GM13977 (cell line): ENCODE results near the gene DHRSX.

ENCODE experiments used
- DNase-seq: peaks from one replicate; pipeline ENCODE4 v3.0.0; 2012; ENCODE audit warnings: low spot score
- in situ Hi-C: fragments of 300-500 bp; cut with MboI; formaldehyde crosslinking; loops from one replicate; pipeline ENCODE4 v1.12.0; 2022; ENCODE audit warnings: low sequenced_read_pairs, low pct_unique_long_range_greater_than_20kb, mixed read lengths, inconsistent platforms; ENCODE audit not compliant: unreplicated experiment
- TF ChIP-seq, protein P1 (sequence below): IDR thresholded peaks from 2 replicates; pipeline ENCODE4 v1.5.1; 2012; ENCODE audit warnings: mild to moderate bottlenecking, control low read depth; ENCODE audit not compliant: insufficient read depth; ENCODE audit errors: extremely low read depth, missing control alignments

The DHRSX gene

DNA sequence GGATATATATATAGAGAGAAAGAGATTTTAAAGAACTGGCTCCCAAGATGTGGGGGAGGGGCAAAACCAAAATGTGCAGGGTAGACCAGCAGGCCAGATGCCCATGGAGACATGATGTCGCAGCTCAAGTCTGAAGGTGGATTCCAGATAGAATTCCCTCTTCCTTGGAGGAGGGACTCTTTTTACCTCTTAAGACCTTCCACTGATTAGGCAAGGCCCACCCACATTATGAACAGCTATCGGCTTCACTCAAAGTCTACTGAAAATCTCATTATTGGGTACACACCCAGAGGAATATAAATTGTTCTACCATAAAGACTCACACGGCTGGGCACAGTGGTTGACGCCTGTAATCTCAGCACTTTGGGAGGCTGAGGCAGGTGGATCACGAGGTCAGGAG is 59.3 kb downstream of the DHRSX start:
- in situ Hi-C loops, result no loop called here
- TF ChIP-seq, protein P1, sequence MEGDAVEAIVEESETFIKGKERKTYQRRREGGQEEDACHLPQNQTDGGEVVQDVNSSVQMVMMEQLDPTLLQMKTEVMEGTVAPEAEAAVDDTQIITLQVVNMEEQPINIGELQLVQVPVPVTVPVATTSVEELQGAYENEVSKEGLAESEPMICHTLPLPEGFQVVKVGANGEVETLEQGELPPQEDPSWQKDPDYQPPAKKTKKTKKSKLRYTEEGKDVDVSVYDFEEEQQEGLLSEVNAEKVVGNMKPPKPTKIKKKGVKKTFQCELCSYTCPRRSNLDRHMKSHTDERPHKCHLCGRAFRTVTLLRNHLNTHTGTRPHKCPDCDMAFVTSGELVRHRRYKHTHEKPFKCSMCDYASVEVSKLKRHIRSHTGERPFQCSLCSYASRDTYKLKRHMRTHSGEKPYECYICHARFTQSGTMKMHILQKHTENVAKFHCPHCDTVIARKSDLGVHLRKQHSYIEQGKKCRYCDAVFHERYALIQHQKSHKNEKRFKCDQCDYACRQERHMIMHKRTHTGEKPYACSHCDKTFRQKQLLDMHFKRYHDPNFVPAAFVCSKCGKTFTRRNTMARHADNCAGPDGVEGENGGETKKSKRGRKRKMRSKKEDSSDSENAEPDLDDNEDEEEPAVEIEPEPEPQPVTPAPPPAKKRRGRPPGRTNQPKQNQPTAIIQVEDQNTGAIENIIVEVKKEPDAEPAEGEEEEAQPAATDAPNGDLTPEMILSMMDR, result no peak

DNA sequence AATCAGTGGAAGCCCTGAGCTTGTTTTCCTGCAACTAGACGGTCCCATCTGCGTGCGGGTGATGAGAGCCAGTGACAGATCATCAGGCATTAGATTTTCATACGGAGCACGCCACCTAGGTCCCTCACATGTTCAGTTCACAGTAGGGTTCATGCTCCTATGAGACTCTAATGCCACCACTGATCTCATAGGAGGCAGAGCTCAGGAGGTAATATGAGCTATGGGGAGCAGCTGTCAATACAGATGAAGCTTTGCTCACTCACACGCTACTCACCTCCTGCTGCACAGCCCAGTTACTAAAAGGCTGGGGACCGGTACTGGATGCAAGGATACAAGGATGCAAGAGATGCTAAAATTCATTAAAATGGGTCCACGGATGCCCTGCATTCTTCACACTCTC is 61.2 kb downstream of the DHRSX start:
- TF ChIP-seq, protein P1, result no peak
- DNase-seq, result no peak
- in situ Hi-C loops, result no loop called here

More for the DNA sequence above, 59.3 kb downstream of the DHRSX start:
- DNase-seq, result no peak

DNA sequence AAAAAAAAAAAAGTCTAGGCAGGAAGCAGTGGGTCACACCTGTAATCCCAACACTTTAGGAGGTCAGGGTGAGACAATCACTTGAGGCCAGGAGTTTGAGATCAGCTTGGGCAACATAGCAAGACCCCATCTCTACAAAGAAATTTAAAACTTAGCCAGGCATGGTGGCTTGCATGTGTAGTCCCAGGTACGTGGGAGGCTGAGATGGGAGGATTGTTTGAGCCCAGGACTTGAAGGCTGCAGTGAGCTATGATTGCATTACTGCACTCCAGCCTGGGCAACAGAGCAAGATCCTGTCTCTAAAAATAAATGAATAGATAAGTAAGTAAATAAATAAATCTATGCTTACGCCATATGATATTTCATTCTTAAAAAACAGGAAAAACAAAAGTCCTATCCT is 65.3 kb downstream of the DHRSX start:
- TF ChIP-seq, protein P1, result no peak
- no peak for DNase-seq
- in situ Hi-C loops, result no loop called here

DNA sequence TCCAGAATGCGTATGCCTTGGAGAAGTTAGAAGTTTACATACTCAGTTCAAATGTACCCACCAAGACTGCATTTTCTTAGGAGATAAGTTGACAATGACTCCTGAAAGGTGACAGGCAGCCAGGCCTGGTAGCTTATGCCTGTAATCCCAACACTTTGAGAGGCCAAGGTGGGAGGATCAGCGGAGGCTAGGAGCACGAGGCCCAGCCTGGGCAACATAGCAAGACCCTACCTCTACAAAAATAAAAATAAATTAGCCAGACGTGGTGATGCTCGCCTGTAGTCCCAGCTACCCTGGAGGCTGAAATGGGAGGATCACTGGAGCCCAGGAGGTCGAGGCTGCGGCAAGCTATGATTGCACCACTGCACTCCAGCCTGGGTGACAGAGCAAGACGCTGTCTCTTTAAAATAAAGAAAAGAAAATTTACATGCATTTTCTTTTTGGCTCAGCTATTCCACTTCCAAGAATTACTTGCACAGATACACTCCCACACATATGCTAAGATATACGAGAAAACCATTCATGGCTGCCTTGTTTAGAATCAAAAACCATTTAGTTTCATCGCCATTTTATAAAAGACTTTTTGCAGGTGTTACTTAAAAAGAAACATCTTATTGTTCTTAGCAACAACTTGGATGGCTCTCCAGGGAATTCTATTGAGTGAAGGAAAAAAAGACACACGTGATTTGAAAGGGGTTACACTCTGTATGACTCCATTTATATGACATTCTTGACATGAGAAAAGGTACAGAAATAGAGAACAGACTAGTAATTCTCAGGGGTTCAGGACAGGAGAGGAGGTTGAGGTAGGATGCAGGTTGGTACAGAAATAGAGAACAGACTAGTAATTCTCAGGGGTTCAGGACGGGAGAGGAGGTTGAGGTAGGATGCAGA is 66.3 kb downstream of the DHRSX start:
- DNase-seq, result no peak
- in situ Hi-C loops, result no loop called here
- TF ChIP-seq, protein P1, result no peak

DNA sequence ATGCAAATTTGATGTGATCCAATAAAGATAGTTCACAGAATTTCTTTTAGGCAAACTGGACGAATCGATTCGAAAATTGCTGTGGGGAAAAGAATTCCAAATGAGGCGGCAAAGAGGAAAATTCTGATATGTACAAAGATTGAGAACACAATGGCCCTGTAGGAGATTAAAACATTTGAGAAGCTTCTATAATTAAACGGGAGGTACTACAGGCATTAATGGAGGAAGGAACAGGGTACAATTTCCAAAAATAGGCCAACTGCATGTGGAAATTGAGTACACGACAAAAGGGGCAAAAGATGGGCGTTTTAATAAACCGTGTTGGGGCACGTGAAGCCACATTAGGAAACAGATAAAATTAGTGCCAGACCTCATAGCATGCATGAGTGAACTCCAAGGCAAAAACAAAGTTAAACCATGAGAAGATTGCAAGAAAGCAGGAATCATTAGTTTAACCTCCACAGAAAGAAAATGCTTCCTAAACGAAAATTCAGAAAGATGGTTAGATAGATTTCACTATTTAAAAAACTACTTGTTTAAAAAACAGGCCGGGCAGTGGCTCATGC is 68.4 kb downstream of the DHRSX start:
- TF ChIP-seq, protein P1, result no peak
- in situ Hi-C loops, result no loop called here
- DNase-seq, result no peak

DNA sequence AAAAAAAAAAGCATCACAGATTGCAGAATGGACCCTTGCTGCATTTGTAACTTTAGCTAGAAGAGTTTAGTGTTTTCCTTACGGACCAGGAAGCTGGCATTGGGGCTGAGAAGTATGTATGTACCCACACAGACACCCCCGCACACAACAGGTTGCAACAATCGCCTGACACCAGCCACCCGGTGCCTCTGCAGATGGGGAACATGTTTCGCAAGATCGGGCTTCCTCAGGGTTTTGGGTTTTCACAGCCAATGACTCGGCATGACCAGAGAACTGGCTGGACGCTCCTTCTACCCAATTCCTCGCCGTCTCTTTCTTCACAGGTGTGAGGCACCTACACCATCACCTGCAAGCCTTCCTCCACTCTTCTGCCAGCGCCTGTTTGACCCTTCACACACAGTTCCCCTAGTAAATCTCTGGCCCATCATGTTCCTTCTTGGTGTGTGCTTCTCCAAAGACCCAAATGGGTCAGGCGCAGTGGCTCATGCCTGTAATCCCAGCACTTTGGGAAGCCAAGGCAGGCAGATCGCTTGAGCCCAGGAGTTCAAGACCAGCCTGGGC is 70.4 kb downstream of the DHRSX start:
- TF ChIP-seq, protein P1, result no peak
- DNase-seq, result no peak
- in situ Hi-C loops, result no loop called here
